CD4-positive, alpha-beta T cell (primary cell): Measurements from ENCODE around the gene CHD9. TPM values are rescaled to one million over a fixed set of nuclear protein-coding genes. Genes with fewer than 3 reads are reported as not detected.

Experiments
- ATAC-seq: fragments of 200-7000 bp; cut with Tn5 transposase; one replicate; pipeline ENCODE4 v1.10.0; 2022; ENCODE audit warnings: mild to moderate bottlenecking; ENCODE audit not compliant: poor library complexity
- CTCF ChIA-PET: fragments of 350-600 bp; sonication (Branson Sonifier 250); formaldehyde crosslinking; loops from one replicate; lab custom pipeline; 2021; ENCODE audit warnings: antibody characterized with exemption, inconsistent platforms; lab: Charles Lee
- POLR2A ChIA-PET: fragments of 350-600 bp; sonication (Branson Sonifier 250); formaldehyde crosslinking; loops from one replicate; lab custom pipeline; 2021; ENCODE audit warnings: antibody characterized with exemption, inconsistent platforms; lab: Charles Lee
- DNase-seq, 14 experiments: peaks; one replicate each; pipeline ENCODE4 v3.0.0-alpha.2; 2013 to 2020; ENCODE audit warnings: mixed read lengths in 2 of 14
- H3K27ac ChIP-seq, 2 donors: one replicate each; pipeline versions ENCODE4 v1.5.1 to v1.7.0; 2013; ENCODE audit warnings: low read length in 2 of 2, low read depth in 1 of 2, mild to moderate bottlenecking in 1 of 2
- H3K27me3 ChIP-seq, 2 experiments: 1 replicate in 1 of 2; 2 replicates in 1 of 2; pipeline versions ENCODE4 v1.6.1 to v1.7.0; 2013; ENCODE audit warnings: low read length in 2 of 2, control low read depth in 1 of 2, mild to moderate bottlenecking in 1 of 2, moderate library complexity in 1 of 2; ENCODE audit not compliant: insufficient read depth in 2 of 2, control insufficient read depth in 1 of 2
- H3K36me3 ChIP-seq: one replicate; pipeline ENCODE4 v1.6.1; 2013; ENCODE audit warnings: low read length, control low read depth; ENCODE audit not compliant: insufficient read depth
- H3K4me1 ChIP-seq: one replicate; pipeline ENCODE4 v1.6.1; 2013; ENCODE audit warnings: low read length, control low read depth; ENCODE audit not compliant: insufficient read depth
- H3K4me3 ChIP-seq: one replicate; pipeline ENCODE4 v1.5.1; 2013; ENCODE audit warnings: mild to moderate bottlenecking, low read length, moderate library complexity
- H3K9me3 ChIP-seq, 2 experiments: 1 replicate in 1 of 2; 2 replicates in 1 of 2; pipeline versions ENCODE4 v1.6.1 to v1.7.0; 2013; ENCODE audit warnings: low read length in 2 of 2, mild to moderate bottlenecking in 2 of 2, control low read depth in 1 of 2, moderate library complexity in 1 of 2; ENCODE audit not compliant: control insufficient read depth in 1 of 2, insufficient read depth in 1 of 2
- H3K27ac Mint-ChIP-seq: one replicate; pipeline ENCODE4 v1.8.0; 2020; ENCODE audit warnings: mixed read lengths
- H3K27me3 Mint-ChIP-seq: one replicate; pipeline ENCODE4 v1.8.0; 2021; ENCODE audit warnings: mixed read lengths
- H3K36me3 Mint-ChIP-seq: one replicate; pipeline ENCODE4 v1.8.0; 2021; ENCODE audit warnings: low read depth, mixed read lengths
- H3K4me1 Mint-ChIP-seq: one replicate; pipeline ENCODE4 v1.8.0; 2021; ENCODE audit warnings: low read depth, mixed read lengths
- H3K4me3 Mint-ChIP-seq: one replicate; pipeline ENCODE4 v1.8.0; 2020; ENCODE audit warnings: mild to moderate bottlenecking, mixed read lengths
- H3K9me3 Mint-ChIP-seq: one replicate; pipeline ENCODE4 v1.8.0; 2020; ENCODE audit warnings: mixed read lengths
- intact Hi-C, 2 experiments: fragments of 100-400 bp; cut with DNase I in 1 of 2; cut with micrococcal nuclease in 1 of 2; formaldehyde crosslinking; loops; one replicate each; pipeline versions ENCODE4 v1.15.1 to v1.9.0; 2023 to 2025; cut with DNase I, micrococcal nuclease
- total RNA-seq, 174 experiments: library from RNA in 2 of 174; stranded (reverse) in 2 of 174; gene quantifications; one replicate each; pipeline ENCODE4 v1.2.3 and lab custom pipeline; 2021 to 2026
- TF ChIP-seq, protein P1 (sequence below): fragments of 200-600 bp; IDR thresholded peaks from one replicate; pipeline ENCODE4 v1.8.0; 2022; ENCODE audit warnings: antibody characterized with exemption, mild to moderate bottlenecking

The CHD9 gene
- total RNA-seq, 2 experiments from 2014 or later = 28.2 to 28.8 TPM

DNA sequence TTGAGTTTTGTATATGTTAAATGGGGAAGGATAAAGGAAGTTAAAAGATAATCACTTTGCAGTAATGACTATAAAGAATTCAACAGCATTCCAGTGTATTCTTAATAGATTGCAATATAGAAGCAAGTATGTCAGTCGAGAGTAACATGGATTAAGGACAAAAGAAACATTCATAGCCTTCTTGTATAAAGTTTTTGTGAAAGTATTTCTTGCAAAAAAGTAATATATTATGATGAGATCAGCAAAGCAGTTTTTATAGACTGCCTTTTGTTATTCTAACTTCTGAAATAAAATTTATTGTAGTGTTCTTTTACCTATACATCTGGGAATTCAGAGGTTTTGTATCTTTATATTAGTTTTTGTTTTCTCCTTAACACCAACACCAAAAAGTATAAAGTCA lies 194.5 kb downstream of the CHD9 start:
- POLR2A ChIA-PET = no interaction called here
- Mint-ChIP-seq H3K27me3 (no peaks in the 10 kb centered on the region), H3K27ac (no peak overlapping the region), H3K4me1 (no peaks in the 10 kb centered on the region), H3K9me3 (no peaks in the 10 kb centered on the region), H3K36me3 (peaks cover 74% of the 10 kb centered on the region), H3K4me3 (no peak overlapping the region)
- no peak overlapping the region for H3K4me3 ChIP-seq
- peaks cover 43% of the 10 kb centered on the region for H3K36me3 ChIP-seq
- no peaks in the 10 kb centered on the region for H3K27me3 ChIP-seq
- H3K4me1 ChIP-seq = no peaks in the 10 kb centered on the region
- H3K27ac ChIP-seq = no peak overlapping the region
- CTCF ChIA-PET = interaction anchor here (0.6 to 1.4 kb wide), 2 partner anchors 12 to 366 kb away, joined by 3 read pairs; no protein-coding TSS in a partner anchor
- ATAC-seq (no peak), DNase-seq (no peak)
- intact Hi-C loops = no loop called here
- TF ChIP-seq, protein P1, sequence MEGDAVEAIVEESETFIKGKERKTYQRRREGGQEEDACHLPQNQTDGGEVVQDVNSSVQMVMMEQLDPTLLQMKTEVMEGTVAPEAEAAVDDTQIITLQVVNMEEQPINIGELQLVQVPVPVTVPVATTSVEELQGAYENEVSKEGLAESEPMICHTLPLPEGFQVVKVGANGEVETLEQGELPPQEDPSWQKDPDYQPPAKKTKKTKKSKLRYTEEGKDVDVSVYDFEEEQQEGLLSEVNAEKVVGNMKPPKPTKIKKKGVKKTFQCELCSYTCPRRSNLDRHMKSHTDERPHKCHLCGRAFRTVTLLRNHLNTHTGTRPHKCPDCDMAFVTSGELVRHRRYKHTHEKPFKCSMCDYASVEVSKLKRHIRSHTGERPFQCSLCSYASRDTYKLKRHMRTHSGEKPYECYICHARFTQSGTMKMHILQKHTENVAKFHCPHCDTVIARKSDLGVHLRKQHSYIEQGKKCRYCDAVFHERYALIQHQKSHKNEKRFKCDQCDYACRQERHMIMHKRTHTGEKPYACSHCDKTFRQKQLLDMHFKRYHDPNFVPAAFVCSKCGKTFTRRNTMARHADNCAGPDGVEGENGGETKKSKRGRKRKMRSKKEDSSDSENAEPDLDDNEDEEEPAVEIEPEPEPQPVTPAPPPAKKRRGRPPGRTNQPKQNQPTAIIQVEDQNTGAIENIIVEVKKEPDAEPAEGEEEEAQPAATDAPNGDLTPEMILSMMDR = no peak
- H3K9me3 ChIP-seq = no peaks in the 10 kb centered on the region

DNA sequence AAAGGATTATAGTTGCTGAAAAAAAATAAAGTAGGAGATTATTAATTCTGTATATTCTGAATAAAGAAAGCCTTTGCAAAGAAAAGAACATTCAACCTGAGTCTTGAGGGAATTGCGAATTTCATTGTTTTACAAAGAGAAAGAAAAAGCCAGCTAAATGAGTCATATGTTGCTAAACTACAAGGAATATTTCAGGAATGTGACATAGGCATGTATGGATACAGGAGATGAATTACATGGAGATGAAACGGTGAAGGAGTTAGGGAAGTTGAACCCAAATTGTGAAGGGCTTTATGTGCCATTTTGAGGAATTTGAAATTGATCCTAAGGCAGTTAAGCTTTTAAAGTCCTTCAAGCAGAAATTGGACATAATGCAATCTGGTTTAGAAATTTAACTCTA lies 202.2 kb downstream of the CHD9 start:
- peaks cover 19% of the 10 kb centered on the region for H3K36me3 ChIP-seq

DNA sequence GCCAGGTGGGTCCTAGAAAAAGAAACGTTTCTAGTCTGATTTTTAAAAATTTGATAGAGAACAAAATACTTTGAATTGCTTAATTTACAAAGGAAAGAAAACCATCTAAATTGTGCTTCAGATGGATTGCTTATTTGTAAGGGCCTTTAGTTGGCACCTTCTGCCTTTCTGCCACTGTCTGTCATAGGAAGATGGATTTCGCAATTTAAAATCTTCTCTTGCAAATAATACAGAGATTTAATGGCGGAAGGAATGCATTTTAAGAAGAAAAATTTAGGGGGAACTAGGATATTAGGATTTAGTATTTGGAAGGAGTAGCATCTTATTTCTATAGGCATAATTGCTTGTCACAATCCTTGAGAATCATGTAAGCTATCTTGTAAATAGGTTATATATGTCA lies 204.0 kb downstream of the CHD9 start:
- H3K9me3 Mint-ChIP-seq = peaks cover 2% of the 10 kb centered on the region
- ATAC-seq (no peak), DNase-seq (no peak)
- Histone ChIP-seq H3K27me3 (no peaks in the 10 kb centered on the region), H3K9me3 (no peaks in the 10 kb centered on the region), H3K27ac (no peak overlapping the region), H3K36me3 (peaks cover 18% of the 10 kb centered on the region), H3K4me3 (no peak overlapping the region), H3K4me1 (no peaks in the 10 kb centered on the region)
- intact Hi-C loops = no loop called here
- TF ChIP-seq, protein P1 = no peak
- no peak overlapping the region for H3K27ac Mint-ChIP-seq
- H3K36me3 Mint-ChIP-seq = peaks cover 80% of the 10 kb centered on the region
- no peak overlapping the region for H3K4me3 Mint-ChIP-seq
- H3K27me3 Mint-ChIP-seq = no peaks in the 10 kb centered on the region
- H3K4me1 Mint-ChIP-seq = no peaks in the 10 kb centered on the region
- ChIA-PET POLR2A (no interaction called here), CTCF (no interaction called here)

More for the DNA sequence above, 202.2 kb downstream of the CHD9 start:
- Mint-ChIP-seq H3K27me3 (no peaks in the 10 kb centered on the region), H3K4me1 (no peaks in the 10 kb centered on the region), H3K36me3 (peaks cover 86% of the 10 kb centered on the region), H3K9me3 (peaks cover 2% of the 10 kb centered on the region), H3K4me3 (no peak overlapping the region), H3K27ac (no peak overlapping the region)
- Histone ChIP-seq H3K4me1 (no peaks in the 10 kb centered on the region), H3K27me3 (no peaks in the 10 kb centered on the region), H3K9me3 (no peaks in the 10 kb centered on the region), H3K27ac (no peak overlapping the region), H3K4me3 (no peak overlapping the region)
- POLR2A ChIA-PET = no interaction called here
- CTCF ChIA-PET = no interaction called here
- TF ChIP-seq, protein P1 = no peak
- ATAC-seq (no peak), DNase-seq (no peak)
- intact Hi-C loops = no loop called here
